Measurements from ENCODE around the gene ISG15. TPM values are rescaled to one million over a fixed set of nuclear protein-coding genes. Genes with fewer than 3 reads are reported as not detected.
A peak's percentile ranks its signal among the peaks of the same experiment; 100 is the strongest.
"Not testable (repeated sequence)": the region's sequence is repeated elsewhere in the genome, so short reads cannot be mapped to it uniquely, and the experiment has no call there.

The ISG15 gene
- total RNA-seq, 2 experiments from 2014 or later: 94.5 to 102 TPM

DNA sequence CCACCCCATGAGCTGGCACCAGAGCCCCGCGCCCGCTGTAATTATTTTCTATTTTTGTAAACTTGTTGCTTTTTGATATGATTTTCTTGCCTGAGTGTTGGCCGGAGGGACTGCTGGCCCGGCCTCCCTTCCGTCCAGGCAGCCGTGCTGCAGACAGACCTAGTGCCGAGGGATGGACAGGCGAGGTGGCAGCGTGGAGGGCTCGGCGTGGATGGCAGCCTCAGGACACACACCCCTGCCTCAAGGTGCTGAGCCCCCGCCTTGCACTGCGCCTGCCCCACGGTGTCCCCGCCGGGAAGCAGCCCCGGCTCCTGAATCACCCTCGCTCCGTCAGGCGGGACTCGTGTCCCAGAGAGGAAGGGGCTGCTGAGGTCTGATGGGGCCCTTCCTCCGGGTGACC, 41.7 kb downstream of the ISG15 start:
- ATAC-seq (no peak), DNase-seq (no peak)
- intact Hi-C loops (cut with micrococcal nuclease): no loop called here
- Mint-ChIP-seq H3K4me3 (no peak overlapping the region), H3K4me1 (ENCODE audit: low read depth) (peaks cover 6% of the 10 kb centered on the region), H3K36me3 (ENCODE audit: low read depth) (peaks cover 2% of the 10 kb centered on the region), H3K9me3 (no peaks in the 10 kb centered on the region), H3K27ac (no peak overlapping the region), H3K27me3 (peaks cover 17% of the 10 kb centered on the region)
- POLR2A ChIA-PET: interaction anchor here (1.1 kb wide), 1 partner anchor 9 kb away, joined by 4 read pairs; no protein-coding TSS in a partner anchor
- TF ChIP-seq, protein P1, sequence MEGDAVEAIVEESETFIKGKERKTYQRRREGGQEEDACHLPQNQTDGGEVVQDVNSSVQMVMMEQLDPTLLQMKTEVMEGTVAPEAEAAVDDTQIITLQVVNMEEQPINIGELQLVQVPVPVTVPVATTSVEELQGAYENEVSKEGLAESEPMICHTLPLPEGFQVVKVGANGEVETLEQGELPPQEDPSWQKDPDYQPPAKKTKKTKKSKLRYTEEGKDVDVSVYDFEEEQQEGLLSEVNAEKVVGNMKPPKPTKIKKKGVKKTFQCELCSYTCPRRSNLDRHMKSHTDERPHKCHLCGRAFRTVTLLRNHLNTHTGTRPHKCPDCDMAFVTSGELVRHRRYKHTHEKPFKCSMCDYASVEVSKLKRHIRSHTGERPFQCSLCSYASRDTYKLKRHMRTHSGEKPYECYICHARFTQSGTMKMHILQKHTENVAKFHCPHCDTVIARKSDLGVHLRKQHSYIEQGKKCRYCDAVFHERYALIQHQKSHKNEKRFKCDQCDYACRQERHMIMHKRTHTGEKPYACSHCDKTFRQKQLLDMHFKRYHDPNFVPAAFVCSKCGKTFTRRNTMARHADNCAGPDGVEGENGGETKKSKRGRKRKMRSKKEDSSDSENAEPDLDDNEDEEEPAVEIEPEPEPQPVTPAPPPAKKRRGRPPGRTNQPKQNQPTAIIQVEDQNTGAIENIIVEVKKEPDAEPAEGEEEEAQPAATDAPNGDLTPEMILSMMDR (IDR thresholded peaks at IDR 0.05): no peak
- CTCF ChIA-PET: no interaction called here

DNA sequence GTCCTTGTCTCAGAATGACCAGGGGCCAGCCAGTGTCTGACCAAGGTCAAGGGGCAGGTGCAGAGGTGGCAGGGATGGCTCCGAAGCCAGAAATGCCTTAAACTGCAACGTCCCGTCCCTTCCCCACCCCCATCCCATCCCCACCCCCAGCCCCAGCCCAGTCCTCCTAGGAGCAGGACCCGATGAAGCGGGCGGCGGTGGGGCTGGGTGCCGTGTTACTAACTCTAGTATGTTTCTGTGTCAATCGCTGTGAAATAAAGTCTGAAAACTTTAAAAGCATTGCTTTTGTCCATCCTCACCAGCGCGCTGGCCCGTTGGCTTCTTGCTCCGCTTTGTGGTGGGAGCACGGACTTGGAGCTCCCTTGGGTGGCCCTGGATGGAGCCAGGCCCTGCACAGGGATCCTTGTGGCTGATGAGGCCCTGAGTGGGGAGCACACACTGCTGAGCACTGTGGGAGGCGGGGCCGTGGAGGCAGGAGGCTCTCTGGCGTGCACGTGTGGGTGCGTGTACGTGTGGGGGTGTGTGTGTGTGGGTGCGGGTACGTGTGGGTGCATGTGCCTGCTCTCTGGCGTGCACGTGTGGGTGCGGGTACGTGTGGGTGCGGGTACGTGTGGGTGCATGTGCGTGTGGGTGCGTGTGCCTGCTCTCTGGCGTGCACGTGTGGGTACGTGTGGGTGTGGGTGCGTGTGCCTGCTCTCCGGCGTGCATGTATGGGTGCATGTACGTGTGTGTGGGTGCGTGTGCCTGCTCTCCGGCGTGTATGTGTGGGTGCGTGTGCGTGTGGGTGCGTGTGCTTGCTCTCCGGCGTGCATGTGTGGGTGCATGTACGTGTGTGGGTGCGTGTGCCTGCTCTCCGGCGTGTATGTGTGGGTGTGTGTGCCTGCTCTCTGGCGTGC, 42.8 kb downstream of the ISG15 start:
- TF ChIP-seq, protein P1 (IDR thresholded peaks at IDR 0.05): no peak
- no peaks in the 10 kb centered on the region for H3K9me3 Mint-ChIP-seq
- peaks cover 9% of the 10 kb centered on the region for H3K36me3 Mint-ChIP-seq (ENCODE audit: low read depth)
- H3K27ac Mint-ChIP-seq: no peak overlapping the region
- intact Hi-C loops (cut with micrococcal nuclease): no loop called here
- POLR2A ChIA-PET: interaction anchor here (1.1 kb wide), 1 partner anchor 8 kb away, joined by 4 read pairs; no protein-coding TSS in a partner anchor
- H3K4me1 Mint-ChIP-seq (ENCODE audit: low read depth): peaks cover 12% of the 10 kb centered on the region
- CTCF ChIA-PET: interaction anchor here (1.1 kb wide), 1 partner anchor 13 kb away, joined by 3 read pairs; no protein-coding TSS in a partner anchor
- no peak overlapping the region for H3K4me3 Mint-ChIP-seq
- H3K27me3 Mint-ChIP-seq: peaks cover 24% of the 10 kb centered on the region
- no peak for DNase-seq
- no peak for ATAC-seq

DNA sequence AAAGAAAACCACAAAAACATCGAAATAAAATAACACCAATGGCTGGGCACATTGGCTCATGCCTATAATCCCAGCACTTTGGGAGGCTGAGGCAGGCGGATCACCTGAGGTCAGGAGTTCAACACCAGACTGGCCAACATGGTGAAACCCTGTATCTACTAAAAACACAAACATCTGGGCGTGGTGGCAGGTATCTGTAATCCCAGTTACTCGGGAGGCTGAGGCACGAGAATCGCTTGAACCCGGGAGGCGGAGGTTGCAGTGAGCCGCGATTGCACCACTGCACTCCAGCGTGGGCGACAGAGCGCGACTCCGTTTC, 44.4 kb downstream of the ISG15 start:
- ATAC-seq; H3K9me3 Mint-ChIP-seq; intact Hi-C loops (cut with micrococcal nuclease); CTCF ChIA-PET; DNase-seq; H3K27ac Mint-ChIP-seq: not testable (repeated sequence)
- Mint-ChIP-seq H3K4me1 (ENCODE audit: low read depth) (peaks cover 18% of the 10 kb centered on the region), H3K4me3 (peak overlapping the region; percentile 75), H3K27me3 (peaks cover 24% of the 10 kb centered on the region), H3K36me3 (ENCODE audit: low read depth) (peaks cover 22% of the 10 kb centered on the region)
- POLR2A ChIA-PET: interaction anchor here (0.6 kb wide), 1 partner anchor 64 kb away, joined by 3 read pairs; no protein-coding TSS in a partner anchor

DNA sequence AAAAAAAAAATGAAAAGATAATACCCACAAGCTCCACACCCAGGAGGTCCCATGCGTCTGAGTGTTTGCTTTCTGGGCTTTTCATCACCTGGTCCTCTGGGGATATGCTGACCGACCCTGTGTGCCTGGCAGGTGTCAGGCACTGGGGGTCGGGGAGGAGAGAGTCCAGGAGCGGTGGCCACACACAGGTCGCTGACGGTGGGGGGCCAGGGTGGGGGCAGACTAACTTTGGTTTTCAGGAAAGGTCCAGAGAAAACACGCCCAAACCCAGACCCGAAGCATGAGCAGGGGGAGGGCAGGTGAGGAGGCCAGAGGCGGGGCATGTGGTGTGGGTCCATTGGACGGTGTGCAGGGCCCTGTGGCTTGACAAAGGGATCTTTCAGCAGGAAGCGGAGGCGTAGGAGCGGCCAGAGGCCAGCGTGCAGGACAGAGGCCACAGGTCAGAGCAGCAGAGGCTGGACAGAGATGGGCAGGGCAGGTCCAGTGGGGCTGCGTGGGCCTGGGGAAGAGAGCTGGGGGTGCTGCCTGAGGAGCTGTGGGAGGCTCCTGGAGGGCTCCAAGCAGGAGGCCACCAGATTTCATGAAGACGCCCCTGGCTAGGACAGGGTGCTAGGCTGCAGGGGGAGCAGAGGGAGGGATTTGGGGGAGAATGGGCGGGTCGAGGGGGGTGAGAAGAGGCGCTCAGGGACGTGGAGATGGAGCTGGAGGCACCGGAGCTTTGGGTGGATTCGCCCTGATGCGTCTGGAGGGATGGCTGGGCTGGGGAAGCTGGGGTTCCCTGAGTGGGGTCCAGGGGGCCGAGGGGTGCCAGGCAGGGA, 45.0 kb downstream of the ISG15 start:
- intact Hi-C loops (cut with micrococcal nuclease): no loop called here
- CTCF ChIA-PET: interaction anchor here (0.9 to 1.5 kb wide), 11 partner anchors 9 to 75 kb away, joined by 3 to 9 read pairs (median 3); partner anchors contain the start of gene ISG15
- ATAC-seq: no peak
- POLR2A ChIA-PET: interaction anchor here (0.6 to 3.2 kb wide), 4 partner anchors 14 to 64 kb away, joined by 3 to 24 read pairs (median 4); partner anchors contain the start of gene ISG15
- Mint-ChIP-seq H3K27me3 (peaks cover 24% of the 10 kb centered on the region), H3K36me3 (ENCODE audit: low read depth) (peaks cover 27% of the 10 kb centered on the region), H3K4me3 (peak overlapping the region; percentile 75), H3K9me3 (no peaks in the 10 kb centered on the region), H3K27ac (peak overlapping the region; percentile 13), H3K4me1 (ENCODE audit: low read depth) (peaks cover 24% of the 10 kb centered on the region)
- no peak for DNase-seq
- TF ChIP-seq, protein P1 (IDR thresholded peaks at IDR 0.05): no peak

DNA sequence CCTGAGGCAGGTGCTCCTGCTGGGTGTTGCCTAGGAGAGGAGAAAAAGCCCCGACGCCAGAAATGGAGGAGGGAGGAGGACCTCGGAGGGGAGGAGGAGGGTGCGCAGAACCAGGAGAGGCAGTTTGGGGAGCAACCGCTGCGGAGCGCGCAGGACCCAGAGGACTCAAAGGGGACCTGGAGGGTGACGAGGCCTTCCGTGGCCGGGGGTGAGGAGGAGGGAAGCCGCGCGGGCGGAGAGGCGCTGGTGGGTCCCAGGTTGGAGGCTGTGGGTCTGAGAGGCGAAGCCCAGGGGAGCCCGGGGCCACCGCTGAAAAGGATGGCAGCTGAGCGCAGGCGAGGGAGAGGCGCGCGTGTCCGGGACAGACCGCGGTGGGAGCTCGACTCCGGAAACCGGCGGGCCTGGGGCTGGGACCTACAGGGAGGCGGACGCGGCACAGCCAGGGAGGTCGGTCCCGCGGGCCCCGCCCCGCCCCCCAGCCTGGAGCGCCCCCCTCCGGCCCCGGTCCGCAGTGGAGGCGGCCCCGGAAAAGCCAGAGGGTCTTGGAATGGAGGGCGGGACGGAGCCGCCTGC, 45.7 kb downstream of the ISG15 start:
- peak; percentile 68 for DNase-seq
- ChIA-PET POLR2A (interaction anchor here (0.7 to 3.2 kb wide), 7 partner anchors 14 to 92 kb away, joined by 3 to 24 read pairs (median 4); partner anchors contain the start of gene ISG15), CTCF (interaction anchor here (0.9 to 1.5 kb wide), 11 partner anchors 10 to 76 kb away, joined by 3 to 9 read pairs (median 3); partner anchors contain the start of gene ISG15)
- H3K27me3 Mint-ChIP-seq: peaks cover 24% of the 10 kb centered on the region
- H3K4me3 Mint-ChIP-seq: peak overlapping the region; percentile 75
- intact Hi-C loops (cut with micrococcal nuclease): no loop called here
- H3K36me3 Mint-ChIP-seq (ENCODE audit: low read depth): peaks cover 29% of the 10 kb centered on the region
- TF ChIP-seq, protein P1 (IDR thresholded peaks at IDR 0.05): peak; percentile 72
- H3K9me3 Mint-ChIP-seq: no peaks in the 10 kb centered on the region
- H3K27ac Mint-ChIP-seq: peak overlapping the region; percentile 13
- ATAC-seq: peak; percentile 43
- peaks cover 26% of the 10 kb centered on the region for H3K4me1 Mint-ChIP-seq (ENCODE audit: low read depth)
